Central memory CD8-positive, alpha-beta T cell (primary cell): Measurements from ENCODE around the gene EPB41L4B.

ENCODE experiments used
- ATAC-seq: fragments of 150-1000 bp; cut with Tn5 transposase; replicated peaks from 2 replicates; pipeline ENCODE4 v1.10.0; 2022; ENCODE audit warnings: mild to moderate bottlenecking, moderate FRiP score, moderate number of reproducible peaks; ENCODE audit not compliant: poor library complexity, severe bottlenecking; ENCODE audit errors: extremely low read depth
- DNase-seq, 2 donors: peaks; one replicate each; pipeline ENCODE4 v3.0.0; 2021; ENCODE audit warnings: low spot score in 2 of 2
- H3K27ac Mint-ChIP-seq: one replicate; pipeline ENCODE4 v1.8.0; 2022; ENCODE audit warnings: low read depth, mild to moderate bottlenecking, moderate library complexity, mixed read lengths
- H3K27me3 Mint-ChIP-seq: one replicate; pipeline ENCODE4 v1.8.0; 2022; ENCODE audit warnings: mixed read lengths
- H3K36me3 Mint-ChIP-seq: one replicate; pipeline ENCODE4 v1.8.0; 2022; ENCODE audit warnings: mild to moderate bottlenecking, moderate library complexity, mixed read lengths; ENCODE audit not compliant: insufficient read depth
- H3K4me1 Mint-ChIP-seq: one replicate; pipeline ENCODE4 v1.8.0; 2022; ENCODE audit warnings: mixed read lengths
- H3K4me3 Mint-ChIP-seq: one replicate; pipeline ENCODE4 v1.8.0; 2022; ENCODE audit warnings: mild to moderate bottlenecking, moderate library complexity, mixed read lengths
- H3K9me3 Mint-ChIP-seq: one replicate; pipeline ENCODE4 v1.8.0; 2022; ENCODE audit warnings: mixed read lengths

EPB41L4B gene

GRCh38 chr9:109186857-109187520 lies 133.9 kb downstream of the EPB41L4B start:
- H3K9me3 Mint-ChIP-seq, result no peaks in the 10 kb centered on the region
- ATAC-seq (no peak), DNase-seq (no peak)
- no peaks in the 10 kb centered on the region for H3K27me3 Mint-ChIP-seq
- no peak overlapping the region for H3K27ac Mint-ChIP-seq
- no peaks in the 10 kb centered on the region for H3K36me3 Mint-ChIP-seq
- H3K4me3 Mint-ChIP-seq, result no peak overlapping the region
- H3K4me1 Mint-ChIP-seq, result no peaks in the 10 kb centered on the region

DNA sequence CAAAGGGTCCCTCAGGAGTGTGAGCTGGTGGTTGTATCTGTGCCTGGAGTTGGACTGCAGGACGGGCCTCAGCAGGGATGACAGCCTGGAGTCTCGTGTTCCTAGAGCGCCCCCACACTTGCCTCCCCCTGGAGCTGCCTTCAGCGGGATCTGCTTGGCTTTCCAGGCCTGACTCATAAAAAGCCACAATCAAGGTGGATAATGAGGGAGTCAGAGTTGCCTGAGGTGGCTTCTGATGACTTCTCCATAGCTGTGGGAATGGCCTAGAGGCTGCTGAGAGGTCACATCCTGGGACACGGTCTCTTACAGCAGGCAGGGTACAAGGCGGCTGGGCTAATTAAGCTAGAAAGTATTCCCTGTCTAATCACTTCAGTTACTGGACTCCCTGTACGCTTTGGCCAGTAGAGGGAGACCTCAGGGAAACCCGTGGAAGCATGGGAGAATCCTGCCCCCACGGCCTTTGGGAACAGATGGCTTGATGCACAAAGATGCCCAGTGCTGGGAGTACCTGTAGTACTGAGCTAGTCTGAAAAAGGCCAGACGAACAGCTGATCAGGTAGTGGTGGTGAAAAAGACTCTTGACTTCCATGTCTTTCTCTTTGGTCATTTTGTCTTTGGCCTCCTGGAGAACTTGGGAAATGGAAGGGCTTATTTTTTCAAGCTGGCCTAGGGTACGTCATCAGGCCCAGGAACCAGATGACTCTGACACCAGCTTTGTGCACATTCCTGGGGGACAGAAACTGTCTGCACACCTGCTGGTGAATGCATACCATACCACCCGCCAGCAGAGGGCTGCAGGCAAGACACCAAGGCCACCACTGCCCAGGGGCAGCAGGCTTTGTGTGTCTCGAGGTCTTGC lies 137.7 kb downstream of the EPB41L4B start:
- H3K4me3 Mint-ChIP-seq, result no peak overlapping the region
- ATAC-seq (no peak), DNase-seq (no peak)

DNA sequence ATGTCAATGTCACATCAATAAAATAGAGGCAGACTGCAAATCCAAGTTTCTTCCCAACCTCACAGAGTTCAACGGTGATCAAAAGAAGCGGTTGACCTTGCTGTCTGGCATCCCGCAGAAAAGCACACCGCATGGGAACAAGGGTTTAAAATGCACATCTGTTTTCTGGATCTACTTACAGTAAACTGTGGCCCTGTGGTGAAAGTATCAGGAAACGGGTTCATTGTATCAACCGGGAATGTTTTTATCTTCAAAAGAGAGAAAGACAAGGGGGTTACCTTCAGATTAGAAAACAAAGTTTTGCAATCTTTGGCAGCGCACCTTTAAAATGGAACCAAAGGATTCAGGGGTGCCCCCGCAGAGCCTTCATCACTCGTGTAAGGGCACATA lies 138.3 kb downstream of the EPB41L4B start:
- Mint-ChIP-seq H3K9me3 (no peaks in the 10 kb centered on the region), H3K36me3 (no peaks in the 10 kb centered on the region), H3K27me3 (peaks cover 20% of the 10 kb centered on the region), H3K4me3 (no peak overlapping the region), H3K27ac (no peak overlapping the region), H3K4me1 (no peaks in the 10 kb centered on the region)
- DNase-seq (no peak), ATAC-seq (no peak)

More for the DNA sequence above, 137.7 kb downstream of the EPB41L4B start:
- Mint-ChIP-seq H3K27me3 (peaks cover 20% of the 10 kb centered on the region), H3K27ac (no peak overlapping the region), H3K9me3 (no peaks in the 10 kb centered on the region), H3K4me1 (no peaks in the 10 kb centered on the region), H3K36me3 (no peaks in the 10 kb centered on the region)

- Mint-ChIP-seq H3K27ac (no peak overlapping the region), H3K36me3 (no peaks in the 10 kb centered on the region), H3K4me1 (no peaks in the 10 kb centered on the region), H3K4me3 (no peak overlapping the region), H3K27me3 (peaks cover 20% of the 10 kb centered on the region), H3K9me3 (no peaks in the 10 kb centered on the region)
- ATAC-seq (peak; percentile 24), DNase-seq (no peak)
Observed at GRCh38 chr9:109181284-109181683, 139.6 kb downstream of the EPB41L4B start.

DNA sequence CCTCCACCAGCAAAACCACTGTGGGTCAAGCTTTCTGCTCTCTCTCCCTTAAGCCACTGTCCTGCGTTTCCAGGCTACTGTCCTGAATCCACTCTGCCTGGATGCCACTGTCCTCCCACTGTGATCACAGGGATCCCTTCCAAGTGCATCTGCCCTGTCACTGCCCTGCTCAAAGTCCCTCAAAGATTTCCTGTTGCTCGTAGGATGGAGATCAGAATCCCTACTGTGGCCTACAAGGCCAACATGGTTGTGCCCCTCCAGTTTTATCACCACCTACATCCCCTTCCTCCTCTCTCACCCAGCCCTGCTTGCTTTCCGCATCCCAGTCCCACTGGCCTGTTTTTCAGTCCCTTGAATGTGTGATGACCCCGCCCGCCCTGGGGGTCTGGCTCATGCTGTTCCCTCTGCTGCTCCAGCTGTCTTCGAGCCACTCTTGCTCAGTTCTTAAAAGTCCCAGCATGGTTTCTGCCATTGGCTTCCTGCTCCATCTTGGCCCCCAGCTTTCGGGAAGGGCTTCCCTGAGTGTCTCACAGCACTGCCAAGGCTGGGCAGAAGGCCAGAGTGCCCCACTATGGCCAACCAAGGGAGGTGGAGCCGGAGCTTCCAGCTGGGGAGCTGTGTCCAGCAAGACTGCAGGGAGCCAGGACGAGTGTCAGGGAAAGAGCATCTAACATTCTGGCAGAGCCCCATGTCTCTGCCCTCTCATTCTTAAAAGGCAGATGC lies 140.9 kb downstream of the EPB41L4B start:
- DNase-seq (no peak), ATAC-seq (no peak)
- Mint-ChIP-seq H3K27ac (no peak overlapping the region), H3K4me3 (no peak overlapping the region), H3K9me3 (no peaks in the 10 kb centered on the region), H3K4me1 (no peaks in the 10 kb centered on the region), H3K36me3 (no peaks in the 10 kb centered on the region), H3K27me3 (peaks cover 20% of the 10 kb centered on the region)

DNA sequence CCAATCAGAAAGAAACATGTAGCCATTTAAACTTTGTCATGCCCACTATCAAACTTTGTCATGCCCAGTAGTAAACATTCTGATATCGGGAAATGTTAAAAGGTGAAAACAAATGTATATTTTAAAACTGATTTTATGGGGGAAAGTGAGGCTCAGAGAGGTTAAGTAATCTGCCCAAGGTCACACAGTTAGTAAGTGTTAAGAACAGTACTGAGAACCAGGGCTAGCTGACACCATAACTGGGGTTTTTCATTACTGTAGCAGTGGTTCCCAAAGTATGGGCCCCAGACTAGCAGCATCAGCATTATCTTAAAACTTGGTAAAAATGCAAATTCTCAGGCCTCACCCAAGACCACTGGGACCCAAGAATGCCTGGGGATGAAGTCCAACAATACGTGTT lies 143.9 kb downstream of the EPB41L4B start:
- Mint-ChIP-seq H3K27ac (no peak overlapping the region), H3K4me1 (no peaks in the 10 kb centered on the region)
- no peak for ATAC-seq

GRCh38 chr9:109176386-109176785 lies 144.5 kb downstream of the EPB41L4B start:
- peaks cover 31% of the 10 kb centered on the region for H3K27me3 Mint-ChIP-seq
- H3K36me3 Mint-ChIP-seq, result no peaks in the 10 kb centered on the region
- H3K27ac Mint-ChIP-seq, result no peak overlapping the region
- no peaks in the 10 kb centered on the region for H3K4me1 Mint-ChIP-seq
- no peak overlapping the region for H3K4me3 Mint-ChIP-seq
- no peak for DNase-seq
- H3K9me3 Mint-ChIP-seq, result no peaks in the 10 kb centered on the region
- ATAC-seq, result no peak

More for the DNA sequence above, 143.9 kb downstream of the EPB41L4B start:
- no peaks in the 10 kb centered on the region for H3K36me3 Mint-ChIP-seq
- H3K9me3 Mint-ChIP-seq, result no peaks in the 10 kb centered on the region
- no peak overlapping the region for H3K4me3 Mint-ChIP-seq
- no peak for DNase-seq
- peaks cover 25% of the 10 kb centered on the region for H3K27me3 Mint-ChIP-seq

DNA sequence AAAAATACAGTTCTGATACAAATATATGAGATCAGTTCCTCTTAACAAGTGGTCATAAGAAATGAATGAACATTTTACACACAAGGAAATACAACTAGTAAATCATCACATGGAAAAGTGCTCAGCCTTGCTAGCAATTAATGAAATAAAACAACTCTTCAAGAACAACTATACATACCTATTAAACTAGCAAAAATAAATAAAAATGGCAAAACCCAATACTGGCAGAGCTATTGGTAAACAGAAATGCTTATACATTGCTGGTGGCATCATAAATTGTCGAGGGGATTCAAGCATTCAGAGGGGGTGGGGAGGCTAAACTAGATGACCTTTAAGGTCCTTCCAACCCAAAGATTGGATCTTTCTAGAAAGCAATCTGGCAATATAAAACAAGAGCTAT lies 147.9 kb downstream of the EPB41L4B start:
- peaks cover 45% of the 10 kb centered on the region for H3K27me3 Mint-ChIP-seq

DNA sequence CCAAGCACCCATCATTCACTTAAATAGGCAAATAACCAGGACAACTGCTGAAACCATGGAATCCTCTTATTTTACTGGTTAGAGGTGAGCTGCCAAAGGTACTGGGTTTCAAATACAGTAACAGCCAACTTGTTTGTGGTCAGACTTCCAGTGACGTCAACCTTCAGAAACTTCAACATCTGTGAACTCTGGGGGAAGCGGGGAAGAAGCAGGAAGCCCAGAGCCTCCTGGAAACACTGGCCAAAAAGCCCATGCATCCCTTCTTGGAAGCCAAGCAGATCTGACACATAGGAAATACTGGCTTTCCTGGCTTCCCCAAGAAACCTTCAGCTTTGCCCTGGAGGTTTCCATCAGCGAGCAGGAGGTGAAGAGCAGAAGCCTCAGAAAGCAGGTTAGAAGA lies 148.9 kb downstream of the EPB41L4B start:
- Mint-ChIP-seq H3K9me3 (no peaks in the 10 kb centered on the region), H3K36me3 (no peaks in the 10 kb centered on the region), H3K4me3 (no peak overlapping the region), H3K4me1 (no peaks in the 10 kb centered on the region), H3K27ac (no peak overlapping the region), H3K27me3 (peaks cover 55% of the 10 kb centered on the region)
- DNase-seq (no peak), ATAC-seq (no peak)

More for the DNA sequence above, 147.9 kb downstream of the EPB41L4B start:
- H3K27ac Mint-ChIP-seq, result no peak overlapping the region
- H3K4me3 Mint-ChIP-seq, result no peak overlapping the region
- no peak for ATAC-seq
- H3K4me1 Mint-ChIP-seq, result no peaks in the 10 kb centered on the region
- H3K36me3 Mint-ChIP-seq, result no peaks in the 10 kb centered on the region
- no peaks in the 10 kb centered on the region for H3K9me3 Mint-ChIP-seq
- no peak for DNase-seq

GRCh38 chr9:109168170-109168569 lies 152.7 kb downstream of the EPB41L4B start:
- Mint-ChIP-seq H3K27ac (no peak overlapping the region), H3K4me1 (no peaks in the 10 kb centered on the region), H3K36me3 (no peaks in the 10 kb centered on the region), H3K27me3 (peaks cover 90% of the 10 kb centered on the region), H3K9me3 (no peaks in the 10 kb centered on the region), H3K4me3 (no peak overlapping the region)
- DNase-seq (no peak), ATAC-seq (no peak)

- H3K27ac Mint-ChIP-seq, result no peak overlapping the region
- no peak overlapping the region for H3K4me3 Mint-ChIP-seq
- H3K27me3 Mint-ChIP-seq, result peaks cover 94% of the 10 kb centered on the region
- no peak for ATAC-seq
- no peaks in the 10 kb centered on the region for H3K4me1 Mint-ChIP-seq
- no peak for DNase-seq
- H3K36me3 Mint-ChIP-seq, result no peaks in the 10 kb centered on the region
- H3K9me3 Mint-ChIP-seq, result no peaks in the 10 kb centered on the region
Observed at GRCh38 chr9:109167716-109168115, 153.1 kb downstream of the EPB41L4B start.

DNA sequence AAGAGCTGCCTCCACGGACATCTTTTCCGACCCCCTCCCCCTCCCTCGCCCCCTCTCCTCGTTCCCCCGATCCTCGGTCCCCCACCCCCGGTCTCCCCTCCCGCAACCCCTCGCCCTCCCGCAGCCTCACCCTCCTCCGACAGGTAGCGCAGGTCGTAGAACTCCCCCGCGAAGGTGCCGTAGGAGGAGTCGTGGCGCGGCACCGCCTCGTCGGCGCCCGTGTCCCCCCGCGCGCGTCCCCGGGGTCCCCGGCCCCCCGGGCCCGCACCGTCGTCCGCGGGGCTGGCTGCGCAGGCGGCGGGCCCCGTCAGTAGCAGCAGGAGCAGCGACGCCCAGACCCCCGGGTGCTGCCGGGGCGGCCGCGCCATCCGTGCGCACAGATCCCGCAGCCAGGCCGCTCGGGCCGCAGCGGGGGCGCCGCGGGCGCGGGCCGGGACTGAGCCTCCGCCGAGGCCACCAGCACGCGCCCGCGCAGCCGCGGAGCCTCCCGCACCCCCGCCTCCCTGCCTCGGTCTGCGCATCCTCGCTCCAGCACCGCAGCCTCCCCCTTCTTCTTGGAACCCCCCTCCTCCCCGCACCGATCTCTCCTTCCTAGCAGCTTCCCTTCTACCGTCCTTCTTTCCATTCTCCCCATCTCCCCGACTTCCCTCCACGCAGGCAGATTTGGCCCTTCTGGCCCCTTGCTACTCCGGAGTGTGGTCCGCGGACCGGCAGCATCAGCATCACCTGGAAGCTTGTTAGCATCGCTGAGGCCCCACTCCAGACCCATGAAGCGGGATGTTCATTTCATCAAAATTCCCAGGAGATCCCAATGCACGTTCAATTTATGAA lies 153.9 kb downstream of the EPB41L4B start, which contains the start of gene FRRS1L:
Gene FRRS1L, minus strand, starts transcription at position 479 of the 831 bp plus-strand sequence. Its CDS starts 111 bp downstream, at position 368.
- no peaks in the 10 kb centered on the region for H3K4me1 Mint-ChIP-seq
- no peaks in the 10 kb centered on the region for H3K9me3 Mint-ChIP-seq
- H3K27ac Mint-ChIP-seq, result no peak within 1 kb of the TSS
- H3K36me3 Mint-ChIP-seq, result no peaks in the 10 kb centered on the region
- H3K4me3 Mint-ChIP-seq, result peak within 1 kb of the TSS; percentile 4
- H3K27me3 Mint-ChIP-seq, result peaks cover 90% of the 10 kb centered on the region
- ATAC-seq, result no peak
- DNase-seq, result no peak
